Left ventricle myocardium superior (tissue), 1 donor: Measurements from ENCODE around the gene ELF5. TPM values are rescaled to one million over a fixed set of nuclear protein-coding genes. Genes with fewer than 3 reads are reported as not detected.

Source experiments
- ATAC-seq: fragments of 200-7000 bp; cut with Tn5 transposase; one replicate; pipeline ENCODE4 v1.9.1; 2020; ENCODE audit warnings: mild to moderate bottlenecking, moderate library complexity
- DNase-seq: peaks from one replicate; pipeline ENCODE4 v3.0.0-alpha.2; 2020
- intact Hi-C: fragments of 100-400 bp; cut with micrococcal nuclease; formaldehyde crosslinking; loops from one replicate; pipeline ENCODE4 v1.11.0; 2022
- total RNA-seq: library from RNA; stranded (reverse); fragmentation: NEBNext Ultra II Directional; extraction: Animal tissue kit (Norgen Biotek cat#: 25700); gene quantifications from one replicate; pipeline ENCODE4 v1.2.1, GENCODE V29; 2021
- donor health status: DM: no; HTN: yes; CAD: no; lungs with severe emphysema.

The ELF5 gene
- total RNA-seq, 1 donor from 2014 or later, result not detected

- intact Hi-C loops, result no loop called here
- ATAC-seq, result no peak
Measured at GRCh38 chr11:34524696-34525095, 11.1 kb upstream of the ELF5 start.

GRCh38 chr11:34523053-34523452, 9.5 kb upstream of the ELF5 start:
- DNase-seq (no peak), ATAC-seq (no peak)
- intact Hi-C loops, result no loop called here

More at GRCh38 chr11:34524696-34525095, 11.1 kb upstream of the ELF5 start:
- no peak for DNase-seq

DNA sequence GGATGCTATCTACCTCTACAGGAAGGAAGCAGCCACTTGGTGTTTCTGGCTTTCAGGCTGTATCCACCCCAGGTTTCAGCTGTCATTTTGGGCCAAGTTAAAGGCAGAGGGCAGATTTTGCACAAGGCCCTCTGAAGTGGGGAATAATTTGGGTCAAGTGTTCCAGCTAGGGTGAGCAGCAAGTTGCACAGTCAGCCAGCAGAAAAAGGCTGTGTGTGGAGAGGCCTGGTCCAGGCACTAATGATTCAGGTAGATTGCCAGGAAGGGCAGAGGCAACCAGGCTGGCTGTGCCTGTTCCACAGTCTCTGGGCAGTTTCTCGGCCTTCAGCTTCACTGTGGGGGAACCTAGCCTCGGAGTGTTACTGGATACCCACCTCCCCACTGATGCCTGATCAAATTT, 8.6 kb upstream of the ELF5 start:
- intact Hi-C loops, result no loop called here
- ATAC-seq (no peak), DNase-seq (no peak)

GRCh38 chr11:34521265-34521664, 7.7 kb upstream of the ELF5 start:
- ATAC-seq (no peak), DNase-seq (no peak)
- intact Hi-C loops, result no loop called here

GRCh38 chr11:34519595-34520235, 6.1 kb upstream of the ELF5 start:
- no peak for ATAC-seq
- intact Hi-C loops, result no loop called here
- no peak for DNase-seq

- ATAC-seq, result no peak
- intact Hi-C loops, result no loop called here
- DNase-seq, result no peak
Measured at GRCh38 chr11:34516247-34517040, 2.9 kb upstream of the ELF5 start.

- intact Hi-C loops, result no loop called here
- no peak for DNase-seq
- ATAC-seq, result no peak
Measured at GRCh38 chr11:34514597-34514996, 1.0 kb upstream of the ELF5 start.

DNA sequence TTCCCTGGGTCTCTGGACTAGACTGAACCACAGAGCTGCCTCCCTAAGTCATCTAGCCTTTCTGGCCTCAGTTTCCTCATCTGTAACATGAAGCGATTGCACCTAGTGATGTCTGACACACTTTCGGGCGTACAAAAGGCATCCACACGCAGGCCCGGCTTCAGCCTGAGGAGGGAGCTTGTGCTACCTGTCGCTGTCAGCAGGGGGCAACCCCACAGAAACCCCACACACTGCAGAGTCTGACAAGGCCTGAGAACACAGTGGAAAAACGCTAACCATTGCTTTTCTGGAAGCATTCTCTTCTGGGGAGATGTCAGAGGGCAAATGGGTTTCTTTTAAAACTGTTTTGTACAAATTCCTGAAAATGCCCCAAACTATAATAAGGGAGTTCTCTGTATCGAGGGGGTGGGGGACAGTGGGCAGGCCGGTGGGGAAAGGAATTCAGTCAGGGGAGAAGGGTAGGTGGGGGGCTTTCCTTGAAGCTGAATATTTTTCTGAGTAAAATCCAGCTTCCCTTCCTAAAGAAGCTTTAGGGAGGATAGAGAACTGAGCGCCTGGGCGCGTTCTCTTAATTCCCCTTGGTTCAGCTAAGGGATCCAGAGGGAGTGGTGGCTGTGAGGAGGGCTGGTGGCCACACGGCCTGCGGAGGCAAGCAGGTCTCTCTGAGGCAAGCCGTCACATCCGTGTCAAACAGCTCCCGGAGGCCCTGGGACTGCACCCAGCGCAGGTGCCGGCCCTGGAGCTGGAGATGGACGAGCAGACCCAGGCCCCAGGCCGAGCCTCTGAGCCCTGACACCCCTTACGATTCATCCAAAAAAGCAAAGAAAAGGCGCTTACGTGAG, 533 bp downstream of the ELF5 start:
- ATAC-seq (peak; percentile 78), DNase-seq (peak; percentile 52)
- intact Hi-C loops, result no loop called here

DNA sequence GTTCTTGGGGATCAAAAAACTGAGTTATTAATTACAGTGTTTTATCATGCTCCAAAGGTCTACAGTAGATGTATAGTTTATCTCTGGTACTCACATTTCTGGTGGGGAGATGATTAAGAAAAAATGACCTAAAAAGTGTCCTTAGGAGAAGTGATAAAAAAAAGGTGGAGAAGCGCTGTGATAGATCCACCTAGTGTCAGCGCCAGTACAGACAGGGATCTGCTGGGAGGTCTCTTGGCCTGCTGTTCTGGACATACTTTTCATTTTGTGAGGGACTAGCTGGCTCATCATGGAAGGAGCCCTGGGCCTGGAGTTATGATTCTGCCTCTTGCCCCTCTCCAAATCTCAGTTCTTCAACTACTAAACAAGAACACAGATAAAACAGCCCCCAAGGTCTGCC, 2.9 kb downstream of the ELF5 start:
- intact Hi-C loops, result no loop called here
- DNase-seq, result no peak
- ATAC-seq, result no peak

DNA sequence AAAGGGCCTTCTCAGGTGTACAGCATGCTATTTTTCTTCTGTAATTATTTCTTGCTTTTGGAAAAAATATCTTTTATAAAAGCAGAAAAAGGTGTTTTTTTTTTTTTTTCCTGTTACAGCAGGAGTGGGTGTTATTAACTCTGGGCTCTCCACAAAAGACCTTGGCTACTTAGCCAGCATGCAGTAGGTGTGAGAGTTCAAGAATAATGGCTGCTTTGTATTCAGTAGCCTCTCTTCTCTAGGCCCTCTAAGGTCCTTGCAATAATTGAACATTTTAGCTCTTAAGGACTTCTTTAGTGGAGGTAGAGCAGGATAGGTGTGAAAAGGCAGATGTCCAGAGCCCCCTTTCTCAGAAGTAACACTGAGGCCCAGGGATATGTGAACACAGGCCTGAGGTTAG, 3.4 kb downstream of the ELF5 start:
- DNase-seq (no peak), ATAC-seq (no peak)
- intact Hi-C loops, result no loop called here

DNA sequence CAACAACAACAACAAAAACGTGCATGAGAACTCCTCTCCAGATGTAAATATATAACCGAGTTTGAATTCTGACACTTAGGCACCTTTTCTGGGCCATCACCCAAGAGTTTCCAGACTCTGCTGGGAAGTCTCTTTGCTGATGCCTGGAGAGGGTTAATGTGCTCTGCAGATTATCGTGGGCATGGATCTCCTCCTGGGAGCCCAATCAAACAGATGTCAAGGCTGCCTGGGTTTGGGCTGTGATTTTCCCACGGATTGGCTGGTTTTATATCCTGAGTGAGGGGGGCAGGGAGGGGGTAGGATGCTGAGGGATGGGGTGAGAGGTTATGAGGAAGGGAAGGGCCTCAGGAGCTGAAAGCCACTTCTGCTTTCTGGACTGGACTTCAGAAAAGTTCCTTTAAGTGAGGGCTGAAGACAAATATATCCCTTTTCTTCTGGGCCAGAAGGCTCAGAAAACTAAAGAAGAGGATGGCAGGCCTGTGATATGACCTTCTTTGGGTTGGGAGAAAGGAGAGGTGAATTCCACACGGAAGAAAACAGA, 4.2 kb downstream of the ELF5 start:
- no peak for ATAC-seq
- intact Hi-C loops, result no loop called here
- no peak for DNase-seq

- intact Hi-C loops, result no loop called here
- ATAC-seq, result no peak
Measured at GRCh38 chr11:34508524-34508923, 5.1 kb downstream of the ELF5 start.

DNA sequence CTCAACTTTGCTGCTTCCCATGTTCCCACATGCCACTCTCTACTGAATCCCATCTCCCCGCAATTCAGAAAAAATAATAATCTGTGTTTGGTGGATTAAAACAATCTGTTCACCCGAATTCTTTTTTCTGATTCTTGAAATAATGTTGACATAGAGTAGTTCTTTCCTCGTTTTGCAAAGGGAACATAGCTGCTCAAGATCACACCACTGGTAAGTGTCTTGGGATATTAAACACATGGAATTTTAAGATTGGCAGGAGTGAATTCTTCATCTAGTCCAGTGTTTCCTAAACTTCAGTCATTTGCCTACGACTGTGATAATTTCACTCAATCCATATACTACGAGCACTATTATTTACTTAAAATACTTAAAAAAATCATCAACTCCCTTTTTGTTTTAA, 6.0 kb downstream of the ELF5 start:
- no peak for DNase-seq
- intact Hi-C loops, result no loop called here
- no peak for ATAC-seq

More at GRCh38 chr11:34508524-34508923, 5.1 kb downstream of the ELF5 start:
- DNase-seq, result no peak

- no peak for ATAC-seq
- DNase-seq, result no peak
- intact Hi-C loops, result no loop called here
Measured at GRCh38 chr11:34507156-34507555, 6.4 kb downstream of the ELF5 start.

- ATAC-seq, result no peak
- intact Hi-C loops, result no loop called here
- no peak for DNase-seq
Measured at GRCh38 chr11:34505874-34506273, 7.7 kb downstream of the ELF5 start.

DNA sequence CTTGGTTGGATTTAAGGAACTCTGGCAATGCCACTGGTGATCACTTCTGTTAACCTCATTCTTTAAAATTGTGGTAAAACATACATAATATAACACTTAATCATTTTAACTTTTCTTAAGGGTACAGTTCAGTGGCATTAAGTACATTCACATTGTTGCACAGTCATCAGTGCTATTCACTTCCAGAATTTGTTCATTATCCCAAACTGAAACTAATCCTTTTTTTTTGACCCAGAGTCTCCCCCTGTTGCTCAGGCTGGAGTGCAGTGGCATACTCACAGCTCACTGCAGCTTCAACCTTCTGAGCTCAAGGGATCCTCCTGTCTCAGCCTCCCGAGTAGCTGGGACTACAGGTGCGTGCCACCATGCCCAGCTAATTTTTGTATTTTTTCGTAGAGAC, 10.6 kb downstream of the ELF5 start:
- intact Hi-C loops, result no loop called here
- DNase-seq, result no peak
- no peak for ATAC-seq

DNA sequence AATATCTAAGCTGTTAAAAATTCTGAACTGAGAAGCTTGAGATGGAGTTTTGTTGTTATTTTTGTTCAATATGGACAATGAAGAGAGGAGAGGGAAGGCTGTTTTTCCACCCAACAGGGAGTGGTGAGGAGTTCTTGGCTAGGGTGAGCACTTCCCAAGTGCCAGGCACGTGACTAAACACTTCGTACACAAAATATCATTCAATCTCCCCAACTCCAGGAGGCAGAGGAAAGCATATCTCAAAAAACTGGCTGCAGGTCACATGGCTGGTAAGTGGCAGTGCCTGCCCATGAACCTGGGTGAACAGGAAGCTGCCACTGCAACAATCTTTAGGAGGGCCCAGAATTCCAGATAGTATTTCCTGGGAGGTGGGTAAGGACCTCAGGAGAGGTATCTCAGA, 11.6 kb downstream of the ELF5 start:
- no peak for ATAC-seq
- intact Hi-C loops, result no loop called here
- DNase-seq, result no peak

DNA sequence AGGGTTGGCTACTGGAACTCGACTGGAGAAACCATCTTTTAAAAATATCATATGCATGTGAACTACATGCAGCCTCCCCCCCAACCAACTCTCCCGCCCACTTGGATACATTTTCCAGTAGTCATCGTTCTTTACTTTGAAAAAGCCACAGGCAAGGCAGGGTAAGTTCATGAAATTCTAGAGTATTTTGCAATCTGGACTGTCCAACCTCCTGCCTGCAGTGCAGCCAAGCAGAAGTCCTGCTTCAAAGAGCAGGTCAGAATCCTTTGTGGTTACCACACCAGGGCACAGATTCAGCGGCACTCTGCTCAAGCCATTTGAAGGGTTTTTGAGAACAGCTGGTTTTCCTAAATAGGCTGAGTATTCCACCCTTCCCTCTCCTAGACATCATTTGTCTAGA, 12.1 kb downstream of the ELF5 start:
- peak; percentile 38 for ATAC-seq
- DNase-seq, result no peak
- intact Hi-C loops, result no loop called here

DNA sequence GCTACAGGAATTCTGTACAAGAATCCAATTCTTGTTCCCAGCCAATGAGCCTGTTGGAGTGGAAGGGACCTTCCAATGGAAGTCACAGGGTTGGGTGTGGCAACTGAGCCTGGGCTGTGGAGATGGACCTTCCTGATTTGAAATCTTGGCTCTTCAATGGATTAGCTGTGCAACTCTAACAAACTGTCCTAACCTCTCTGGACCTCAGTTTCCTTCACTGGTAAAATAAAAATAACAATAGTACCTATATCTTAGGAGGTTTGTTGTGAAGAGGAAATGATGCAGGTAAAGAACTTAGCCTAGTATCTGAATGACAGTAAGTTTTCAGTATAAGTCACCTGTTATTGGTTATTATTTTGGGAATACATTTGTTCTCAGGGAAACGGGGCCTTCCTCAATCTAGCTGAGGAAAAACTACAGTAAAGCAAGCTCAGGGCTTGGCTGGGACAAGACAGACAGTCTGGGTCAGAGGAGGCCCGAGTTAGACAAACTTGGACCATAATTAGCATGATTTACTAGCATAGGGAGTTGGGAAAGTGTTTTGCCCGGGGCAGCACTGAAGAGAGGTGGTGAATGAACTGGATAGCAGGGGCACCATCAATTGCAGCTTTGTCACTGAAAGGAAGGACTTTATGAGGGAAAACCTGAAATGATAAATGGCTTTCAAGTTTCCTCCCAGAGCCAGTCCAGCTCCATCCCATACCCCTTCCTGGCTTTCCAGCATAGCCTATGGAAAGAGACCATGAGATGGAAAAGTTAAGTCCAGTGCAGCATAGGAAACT, 13.7 kb downstream of the ELF5 start:
- intact Hi-C loops, result loop anchor here (5.0 kb wide), 1 partner anchor 638 kb away; no protein-coding TSS in a partner anchor
- ATAC-seq (no peak), DNase-seq (no peak)
